ENCODE measurements around the gene MSI2.

The MSI2 gene

GRCh38 chr17:57531078-57531477, 274.8 kb downstream of the MSI2 start:
- H3K4me3 ChIP-seq (ENCODE audit: low read depth, low read length) = no peak overlapping the region
- TF ChIP-seq, protein P1, sequence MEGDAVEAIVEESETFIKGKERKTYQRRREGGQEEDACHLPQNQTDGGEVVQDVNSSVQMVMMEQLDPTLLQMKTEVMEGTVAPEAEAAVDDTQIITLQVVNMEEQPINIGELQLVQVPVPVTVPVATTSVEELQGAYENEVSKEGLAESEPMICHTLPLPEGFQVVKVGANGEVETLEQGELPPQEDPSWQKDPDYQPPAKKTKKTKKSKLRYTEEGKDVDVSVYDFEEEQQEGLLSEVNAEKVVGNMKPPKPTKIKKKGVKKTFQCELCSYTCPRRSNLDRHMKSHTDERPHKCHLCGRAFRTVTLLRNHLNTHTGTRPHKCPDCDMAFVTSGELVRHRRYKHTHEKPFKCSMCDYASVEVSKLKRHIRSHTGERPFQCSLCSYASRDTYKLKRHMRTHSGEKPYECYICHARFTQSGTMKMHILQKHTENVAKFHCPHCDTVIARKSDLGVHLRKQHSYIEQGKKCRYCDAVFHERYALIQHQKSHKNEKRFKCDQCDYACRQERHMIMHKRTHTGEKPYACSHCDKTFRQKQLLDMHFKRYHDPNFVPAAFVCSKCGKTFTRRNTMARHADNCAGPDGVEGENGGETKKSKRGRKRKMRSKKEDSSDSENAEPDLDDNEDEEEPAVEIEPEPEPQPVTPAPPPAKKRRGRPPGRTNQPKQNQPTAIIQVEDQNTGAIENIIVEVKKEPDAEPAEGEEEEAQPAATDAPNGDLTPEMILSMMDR (IDR thresholded peaks at IDR 0.05; ENCODE audit: insufficient read depth, low read depth, low read length, missing control alignments) = no peak
- no peak for DNase-seq (ENCODE audit: low read depth)

GRCh38 chr17:57531648-57532504, 275.6 kb downstream of the MSI2 start:
- no peak for DNase-seq (ENCODE audit: low read depth)
- H3K4me3 ChIP-seq (ENCODE audit: low read depth, low read length) = no peak overlapping the region
- TF ChIP-seq, protein P1 (IDR thresholded peaks at IDR 0.05; ENCODE audit: insufficient read depth, low read depth, low read length, missing control alignments) = no peak

GRCh38 chr17:57532556-57532955, 276.2 kb downstream of the MSI2 start:
- TF ChIP-seq, protein P1 (IDR thresholded peaks at IDR 0.05; ENCODE audit: insufficient read depth, low read depth, low read length, missing control alignments) = no peak
- no peak overlapping the region for H3K4me3 ChIP-seq (ENCODE audit: low read depth, low read length)
- no peak for DNase-seq (ENCODE audit: low read depth)

DNA sequence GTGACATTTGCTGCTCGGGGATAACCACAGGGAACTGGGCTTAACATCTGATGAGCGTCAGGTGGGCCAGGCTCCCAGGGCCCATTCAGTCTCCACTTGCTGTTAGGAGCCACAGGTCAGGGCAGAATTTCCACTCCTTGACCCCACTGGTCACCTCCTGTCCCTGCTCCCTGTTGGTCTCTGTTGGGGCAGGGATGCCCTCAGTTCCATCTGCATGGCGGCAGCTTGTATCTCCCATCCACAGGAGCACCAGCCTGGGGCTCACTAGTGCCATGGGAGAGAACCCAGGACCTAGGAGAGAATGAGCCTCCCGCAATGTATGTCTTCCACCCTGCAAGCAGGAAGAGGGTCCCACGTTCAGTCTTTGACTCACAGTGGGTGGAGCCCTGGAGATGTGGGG, 276.6 kb downstream of the MSI2 start:
- no peak overlapping the region for H3K4me3 ChIP-seq (ENCODE audit: low read depth, low read length)
- TF ChIP-seq, protein P1 (IDR thresholded peaks at IDR 0.05; ENCODE audit: insufficient read depth, low read depth, low read length, missing control alignments) = no peak
- no peak for DNase-seq (ENCODE audit: low read depth)

GRCh38 chr17:57533684-57534305, 277.5 kb downstream of the MSI2 start:
- H3K4me3 ChIP-seq (ENCODE audit: low read depth, low read length) = no peak overlapping the region
- no peak for DNase-seq (ENCODE audit: low read depth)
- TF ChIP-seq, protein P1 (IDR thresholded peaks at IDR 0.05; ENCODE audit: insufficient read depth, low read depth, low read length, missing control alignments) = no peak

DNA sequence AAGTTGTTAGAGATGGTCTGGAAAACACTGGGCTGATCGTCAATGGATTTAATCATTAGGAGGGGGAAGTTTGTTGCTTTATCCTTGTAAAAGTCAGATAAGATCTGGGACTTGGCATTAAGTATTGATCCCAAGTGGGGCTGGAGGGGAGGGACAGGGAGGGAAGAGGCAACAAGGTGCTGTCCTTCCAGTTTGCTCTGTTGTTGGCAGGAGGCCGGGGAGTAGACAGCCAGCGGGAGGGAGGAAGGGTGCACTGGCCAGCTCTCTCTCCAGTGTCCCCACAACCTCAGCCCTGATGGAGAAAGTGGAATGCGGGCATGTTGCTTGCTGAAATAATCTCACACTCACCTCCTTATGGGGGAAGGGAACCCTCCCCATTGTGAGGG, 278.5 kb downstream of the MSI2 start:
- DNase-seq (ENCODE audit: low read depth) = no peak
- TF ChIP-seq, protein P1 (IDR thresholded peaks at IDR 0.05; ENCODE audit: insufficient read depth, low read depth, low read length, missing control alignments) = no peak
- no peak overlapping the region for H3K4me3 ChIP-seq (ENCODE audit: low read depth, low read length)
